Neural cell (in vitro differentiated cells): ENCODE results near the gene SPOP.

Experiments used
- EZH2 ChIP-seq: fragments of 200-600, 300-800 bp; shearing (Covaris generic), sonication (generic); IDR thresholded peaks from 2 replicates; pipeline ENCODE4 v1.6.1; 2014; ENCODE audit warnings: antibody characterized with exemption, low read length, borderline replicate concordance, mild to moderate bottlenecking; ENCODE audit not compliant: insufficient read depth, poor library complexity, severe bottlenecking
- POLR2AphosphoS5 ChIP-seq: IDR thresholded peaks from 2 replicates; pipeline ENCODE4 v1.6.1; 2012
- TF ChIP-seq, protein P1 (sequence below): fragments of 450-650 bp; IDR thresholded peaks from 2 replicates; pipeline ENCODE4 v1.5.1; 2014; ENCODE audit warnings: antibody characterized with exemption, mild to moderate bottlenecking, moderate library complexity; ENCODE audit not compliant: poor library complexity, severe bottlenecking
- TF ChIP-seq, protein P2 (sequence below): IDR thresholded peaks from 2 replicates; pipeline ENCODE4 v1.6.1; 2012; ENCODE audit warnings: borderline replicate concordance

DNA sequence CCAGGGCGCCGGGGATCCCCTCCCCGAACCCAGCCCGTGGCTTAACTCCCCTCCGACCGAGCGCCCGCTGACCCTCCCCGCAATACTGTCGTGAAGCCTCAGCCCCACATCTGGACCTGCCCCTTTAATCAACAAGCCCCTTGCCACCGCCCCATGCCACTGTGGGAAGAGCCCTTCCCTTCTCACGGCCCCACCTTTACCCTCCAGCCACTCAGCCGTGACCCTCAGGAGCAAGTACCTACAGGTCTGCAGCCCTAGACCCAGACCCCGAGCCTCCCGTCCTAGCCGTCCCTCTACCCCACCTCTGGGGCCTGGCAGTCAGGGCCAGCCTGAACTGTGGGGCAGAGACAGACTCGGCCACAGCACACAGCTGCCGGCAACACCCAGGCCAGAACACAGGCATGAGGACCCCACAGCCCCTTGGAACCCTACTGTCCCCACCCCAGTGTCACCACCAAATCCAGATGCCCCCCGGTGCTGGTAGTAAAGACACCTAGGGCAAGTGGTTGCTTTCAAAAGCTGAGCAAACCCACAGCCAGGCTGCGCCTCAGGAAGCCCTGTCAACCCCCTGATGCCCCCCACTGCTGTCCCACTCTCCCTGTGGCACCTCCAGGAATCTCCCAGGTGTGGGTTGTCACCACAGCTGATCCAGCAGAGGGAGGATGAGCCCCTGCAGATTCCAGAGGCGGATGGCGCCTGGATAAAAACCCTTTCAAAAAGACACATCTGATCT is 100.8 kb downstream of the SPOP start:
- TF ChIP-seq, protein P1, sequence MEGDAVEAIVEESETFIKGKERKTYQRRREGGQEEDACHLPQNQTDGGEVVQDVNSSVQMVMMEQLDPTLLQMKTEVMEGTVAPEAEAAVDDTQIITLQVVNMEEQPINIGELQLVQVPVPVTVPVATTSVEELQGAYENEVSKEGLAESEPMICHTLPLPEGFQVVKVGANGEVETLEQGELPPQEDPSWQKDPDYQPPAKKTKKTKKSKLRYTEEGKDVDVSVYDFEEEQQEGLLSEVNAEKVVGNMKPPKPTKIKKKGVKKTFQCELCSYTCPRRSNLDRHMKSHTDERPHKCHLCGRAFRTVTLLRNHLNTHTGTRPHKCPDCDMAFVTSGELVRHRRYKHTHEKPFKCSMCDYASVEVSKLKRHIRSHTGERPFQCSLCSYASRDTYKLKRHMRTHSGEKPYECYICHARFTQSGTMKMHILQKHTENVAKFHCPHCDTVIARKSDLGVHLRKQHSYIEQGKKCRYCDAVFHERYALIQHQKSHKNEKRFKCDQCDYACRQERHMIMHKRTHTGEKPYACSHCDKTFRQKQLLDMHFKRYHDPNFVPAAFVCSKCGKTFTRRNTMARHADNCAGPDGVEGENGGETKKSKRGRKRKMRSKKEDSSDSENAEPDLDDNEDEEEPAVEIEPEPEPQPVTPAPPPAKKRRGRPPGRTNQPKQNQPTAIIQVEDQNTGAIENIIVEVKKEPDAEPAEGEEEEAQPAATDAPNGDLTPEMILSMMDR: no peak
- TF ChIP-seq POLR2AphosphoS5 (no peak), EZH2 (no peak)
- TF ChIP-seq, protein P2, sequence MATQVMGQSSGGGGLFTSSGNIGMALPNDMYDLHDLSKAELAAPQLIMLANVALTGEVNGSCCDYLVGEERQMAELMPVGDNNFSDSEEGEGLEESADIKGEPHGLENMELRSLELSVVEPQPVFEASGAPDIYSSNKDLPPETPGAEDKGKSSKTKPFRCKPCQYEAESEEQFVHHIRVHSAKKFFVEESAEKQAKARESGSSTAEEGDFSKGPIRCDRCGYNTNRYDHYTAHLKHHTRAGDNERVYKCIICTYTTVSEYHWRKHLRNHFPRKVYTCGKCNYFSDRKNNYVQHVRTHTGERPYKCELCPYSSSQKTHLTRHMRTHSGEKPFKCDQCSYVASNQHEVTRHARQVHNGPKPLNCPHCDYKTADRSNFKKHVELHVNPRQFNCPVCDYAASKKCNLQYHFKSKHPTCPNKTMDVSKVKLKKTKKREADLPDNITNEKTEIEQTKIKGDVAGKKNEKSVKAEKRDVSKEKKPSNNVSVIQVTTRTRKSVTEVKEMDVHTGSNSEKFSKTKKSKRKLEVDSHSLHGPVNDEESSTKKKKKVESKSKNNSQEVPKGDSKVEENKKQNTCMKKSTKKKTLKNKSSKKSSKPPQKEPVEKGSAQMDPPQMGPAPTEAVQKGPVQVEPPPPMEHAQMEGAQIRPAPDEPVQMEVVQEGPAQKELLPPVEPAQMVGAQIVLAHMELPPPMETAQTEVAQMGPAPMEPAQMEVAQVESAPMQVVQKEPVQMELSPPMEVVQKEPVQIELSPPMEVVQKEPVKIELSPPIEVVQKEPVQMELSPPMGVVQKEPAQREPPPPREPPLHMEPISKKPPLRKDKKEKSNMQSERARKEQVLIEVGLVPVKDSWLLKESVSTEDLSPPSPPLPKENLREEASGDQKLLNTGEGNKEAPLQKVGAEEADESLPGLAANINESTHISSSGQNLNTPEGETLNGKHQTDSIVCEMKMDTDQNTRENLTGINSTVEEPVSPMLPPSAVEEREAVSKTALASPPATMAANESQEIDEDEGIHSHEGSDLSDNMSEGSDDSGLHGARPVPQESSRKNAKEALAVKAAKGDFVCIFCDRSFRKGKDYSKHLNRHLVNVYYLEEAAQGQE: no peak
